Natural killer cell treated with Interleukin-12 subunit alpha and Interleukin-12 subunit beta and Interleukin-15 and Interleukin-18, amount 100 ng/mL, for 72 hours (primary cell): ENCODE measurements around the gene PSMD13. TPM values are rescaled to one million over a fixed set of nuclear protein-coding genes. Genes with fewer than 3 reads are reported as not detected.
"Not testable (repeated sequence)": the region's sequence is repeated elsewhere in the genome, so short reads cannot be mapped to it uniquely, and the experiment has no call there.

Experiments used
- ATAC-seq, 2 donors: fragments of 150-1000 bp; cut with Tn5 transposase in 1 of 2; sonication (Bioruptor Pico), chemical (Tn5 transposase) in 1 of 2; 2 replicates each; pipeline ENCODE4 v1.10.0; 2021
- DNase-seq: peaks from one replicate; pipeline ENCODE4 v3.0.0; 2022; ENCODE audit warnings: low spot score
- H3K27ac Mint-ChIP-seq, 2 donors: 1 replicate in 1 of 2; 2 replicates in 1 of 2; pipeline ENCODE4 v1.8.0; 2022; ENCODE audit warnings: mixed read lengths in 2 of 2, mild to moderate bottlenecking in 1 of 2, moderate library complexity in 1 of 2
- H3K27me3 Mint-ChIP-seq, 2 donors: 1 replicate in 1 of 2; 2 replicates in 1 of 2; pipeline ENCODE4 v1.8.0; 2022; ENCODE audit warnings: mixed read lengths in 2 of 2
- H3K36me3 Mint-ChIP-seq: one replicate; pipeline ENCODE4 v1.8.0; 2022; ENCODE audit warnings: mixed read lengths
- H3K4me1 Mint-ChIP-seq, 2 donors: 1 replicate in 1 of 2; 2 replicates in 1 of 2; pipeline ENCODE4 v1.8.0; 2022; ENCODE audit warnings: low read depth in 2 of 2, mixed read lengths in 2 of 2, mild to moderate bottlenecking in 1 of 2
- H3K4me3 Mint-ChIP-seq: one replicate; pipeline ENCODE4 v1.8.0; 2022; ENCODE audit warnings: mixed read lengths
- H3K9me3 Mint-ChIP-seq: 2 replicates; pipeline ENCODE4 v1.8.0; 2022; ENCODE audit warnings: mixed read lengths
- total RNA-seq, 2 donors: library from RNA; stranded (reverse); gene quantifications; one replicate each; pipeline ENCODE4 v1.2.3, GENCODE V29; 2022

Gene PSMD13
- total RNA-seq, 2 donors from 2014 or later, result 204 to 263 TPM

DNA sequence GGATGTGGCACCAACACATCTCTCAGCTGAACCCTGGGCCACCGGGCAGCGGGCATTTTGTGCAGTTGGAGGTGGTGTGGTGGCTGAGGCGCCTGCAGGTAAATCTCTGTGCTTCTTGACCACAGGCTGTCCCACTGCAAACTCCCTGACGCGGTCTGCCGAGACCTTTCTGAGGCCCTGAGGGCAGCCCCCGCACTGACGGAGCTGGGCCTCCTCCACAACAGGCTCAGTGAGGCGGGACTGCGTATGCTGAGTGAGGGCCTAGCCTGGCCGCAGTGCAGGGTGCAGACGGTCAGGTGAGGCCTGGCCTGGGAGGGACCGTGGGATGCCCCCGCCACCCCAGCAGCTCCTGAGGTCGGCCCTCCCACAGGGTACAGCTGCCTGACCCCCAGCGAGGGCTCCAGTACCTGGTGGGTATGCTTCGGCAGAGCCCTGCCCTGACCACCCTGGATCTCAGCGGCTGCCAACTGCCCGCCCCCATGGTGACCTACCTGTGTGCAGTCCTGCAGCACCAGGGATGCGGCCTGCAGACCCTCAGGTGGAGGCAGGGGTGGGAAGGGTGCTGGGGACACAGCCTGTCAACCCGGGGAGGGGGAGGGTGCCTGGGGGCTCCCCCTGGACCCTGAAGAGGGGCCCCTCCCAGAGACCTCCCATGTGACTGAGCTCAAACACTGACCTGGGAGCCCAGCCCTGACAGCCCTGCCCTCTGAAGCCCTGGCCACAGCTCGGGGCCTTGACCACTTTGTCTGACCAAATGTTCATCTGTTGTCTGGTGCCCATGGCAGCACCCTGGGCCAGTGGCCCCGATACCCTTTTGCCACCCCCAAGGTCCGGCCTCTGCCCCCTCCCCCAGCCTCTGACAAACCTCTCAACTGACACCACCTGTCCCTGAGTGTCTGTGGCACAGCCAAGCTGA lies 47.6 kb downstream of the PSMD13 start:
- peaks cover 17 to 38% of the 10 kb centered on the region in 2 donors for H3K4me1 Mint-ChIP-seq
- DNase-seq (peak; percentile 62), ATAC-seq (no peak)
- no peak overlapping the region for H3K4me3 Mint-ChIP-seq
- no peak overlapping the region for H3K27ac Mint-ChIP-seq
- no peaks in the 10 kb centered on the region for H3K9me3 Mint-ChIP-seq
- no peaks in the 10 kb centered on the region for H3K36me3 Mint-ChIP-seq
- H3K27me3 Mint-ChIP-seq, result peaks cover 20 to 33% of the 10 kb centered on the region in 2 donors

DNA sequence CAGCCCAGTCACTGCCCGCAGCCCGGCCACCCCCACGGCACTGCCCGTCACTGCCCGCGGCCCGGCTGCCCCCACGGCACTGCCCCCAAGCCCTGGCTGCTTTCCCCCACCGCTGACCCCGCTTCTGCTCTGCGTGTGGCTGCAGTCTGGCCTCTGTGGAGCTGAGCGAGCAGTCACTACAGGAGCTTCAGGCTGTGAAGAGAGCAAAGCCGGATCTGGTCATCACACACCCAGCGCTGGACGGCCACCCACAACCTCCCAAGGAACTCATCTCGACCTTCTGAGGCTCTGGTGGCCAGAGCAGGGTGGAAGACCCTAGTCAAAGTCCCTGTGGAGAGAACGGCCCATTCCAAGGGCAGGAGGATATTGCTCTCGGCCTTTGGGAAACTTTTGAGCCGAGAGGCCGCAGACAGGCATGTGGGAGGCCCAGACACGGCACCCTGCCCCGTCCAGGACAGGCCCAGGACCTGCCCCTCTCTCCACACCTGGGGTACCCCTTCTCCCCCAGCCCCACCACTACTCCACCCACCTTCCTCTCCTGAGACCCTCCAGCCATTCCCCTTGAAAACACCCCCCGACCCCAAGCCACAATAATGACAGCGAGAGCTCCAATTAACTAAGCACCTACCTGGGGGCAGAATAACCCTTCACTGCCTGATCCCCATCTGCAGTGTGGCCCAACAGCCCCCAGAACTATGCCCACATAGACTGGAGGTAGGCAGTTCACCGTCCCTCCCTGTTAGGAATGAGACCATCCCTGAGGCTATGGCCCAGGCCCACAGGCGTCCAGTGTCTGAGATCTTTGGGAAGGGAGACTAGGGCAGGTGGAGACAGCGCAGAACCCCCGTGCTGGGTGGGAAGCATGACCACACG lies 48.5 kb downstream of the PSMD13 start:
- H3K27me3 Mint-ChIP-seq, result peaks cover 20 to 33% of the 10 kb centered on the region in 2 donors
- no peaks in the 10 kb centered on the region for H3K36me3 Mint-ChIP-seq
- peaks cover 17 to 41% of the 10 kb centered on the region in 2 donors for H3K4me1 Mint-ChIP-seq
- ATAC-seq, result no peak
- no peak overlapping the region for H3K27ac Mint-ChIP-seq
- DNase-seq, result no peak
- no peak overlapping the region for H3K4me3 Mint-ChIP-seq
- H3K9me3 Mint-ChIP-seq, result no peaks in the 10 kb centered on the region

GRCh38 chr11:285894-286220 lies 49.1 kb downstream of the PSMD13 start:
- no peak overlapping the region for H3K4me3 Mint-ChIP-seq
- peaks cover 18 to 42% of the 10 kb centered on the region in 2 donors for H3K4me1 Mint-ChIP-seq
- H3K36me3 Mint-ChIP-seq, result no peaks in the 10 kb centered on the region
- H3K27me3 Mint-ChIP-seq, result peaks cover 20 to 33% of the 10 kb centered on the region in 2 donors
- ATAC-seq (no peak), DNase-seq (no peak)
- no peaks in the 10 kb centered on the region for H3K9me3 Mint-ChIP-seq
- H3K27ac Mint-ChIP-seq, result no peak overlapping the region

GRCh38 chr11:286977-287820 lies 50.4 kb downstream of the PSMD13 start:
- DNase-seq, ATAC-seq, H3K9me3 Mint-ChIP-seq, H3K36me3 Mint-ChIP-seq: not testable (repeated sequence)
- Mint-ChIP-seq H3K27ac (peak overlapping the region; percentile 51 to 68), H3K27me3 (peaks cover 13 to 25% of the 10 kb centered on the region in 2 donors), H3K4me1 (peaks cover 19 to 36% of the 10 kb centered on the region in 2 donors), H3K4me3 (peak overlapping the region; percentile 90)

DNA sequence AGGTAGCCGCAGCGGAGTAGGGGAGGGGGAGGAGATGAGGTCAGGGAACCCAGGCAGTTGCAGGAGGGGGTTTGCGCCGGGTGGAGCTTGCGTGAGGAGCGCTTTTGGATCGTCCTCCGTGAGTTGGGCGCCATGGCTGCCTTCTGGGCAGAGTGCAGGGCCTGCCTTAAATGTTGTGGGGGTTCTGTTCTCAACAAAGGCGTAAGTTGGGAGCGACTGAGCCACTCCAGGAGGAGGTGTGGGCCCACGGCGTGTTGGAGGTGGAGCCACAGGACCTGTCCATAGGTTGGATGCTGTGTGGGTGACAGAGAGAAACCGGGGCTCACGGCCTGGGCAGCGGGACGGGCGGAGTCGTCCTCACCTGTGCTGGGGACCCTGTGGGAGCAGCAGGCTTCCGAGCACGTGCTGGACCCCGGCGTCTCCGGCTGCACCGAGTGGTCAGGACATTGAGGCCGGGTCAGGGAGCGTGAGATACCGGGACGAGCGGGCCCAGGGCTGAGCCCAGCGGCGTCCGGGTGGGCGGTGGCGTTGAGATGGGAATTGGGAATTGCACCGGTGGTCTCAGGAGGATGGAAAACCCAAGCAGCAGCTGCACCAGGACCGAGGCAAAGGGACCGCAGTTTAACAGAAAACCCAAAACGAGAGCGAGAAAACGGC lies 51.2 kb downstream of the PSMD13 start:
- no peaks in the 10 kb centered on the region for H3K36me3 Mint-ChIP-seq
- peak; percentile 49 for DNase-seq
- H3K27ac Mint-ChIP-seq, result peak overlapping the region; percentile 51 to 68
- H3K4me3 Mint-ChIP-seq, result peak overlapping the region; percentile 90
- H3K9me3 Mint-ChIP-seq, result no peaks in the 10 kb centered on the region
- H3K27me3 Mint-ChIP-seq, result peaks cover 5 to 19% of the 10 kb centered on the region in 2 donors
- peaks cover 19 to 29% of the 10 kb centered on the region in 2 donors for H3K4me1 Mint-ChIP-seq
- ATAC-seq, result no peak

DNA sequence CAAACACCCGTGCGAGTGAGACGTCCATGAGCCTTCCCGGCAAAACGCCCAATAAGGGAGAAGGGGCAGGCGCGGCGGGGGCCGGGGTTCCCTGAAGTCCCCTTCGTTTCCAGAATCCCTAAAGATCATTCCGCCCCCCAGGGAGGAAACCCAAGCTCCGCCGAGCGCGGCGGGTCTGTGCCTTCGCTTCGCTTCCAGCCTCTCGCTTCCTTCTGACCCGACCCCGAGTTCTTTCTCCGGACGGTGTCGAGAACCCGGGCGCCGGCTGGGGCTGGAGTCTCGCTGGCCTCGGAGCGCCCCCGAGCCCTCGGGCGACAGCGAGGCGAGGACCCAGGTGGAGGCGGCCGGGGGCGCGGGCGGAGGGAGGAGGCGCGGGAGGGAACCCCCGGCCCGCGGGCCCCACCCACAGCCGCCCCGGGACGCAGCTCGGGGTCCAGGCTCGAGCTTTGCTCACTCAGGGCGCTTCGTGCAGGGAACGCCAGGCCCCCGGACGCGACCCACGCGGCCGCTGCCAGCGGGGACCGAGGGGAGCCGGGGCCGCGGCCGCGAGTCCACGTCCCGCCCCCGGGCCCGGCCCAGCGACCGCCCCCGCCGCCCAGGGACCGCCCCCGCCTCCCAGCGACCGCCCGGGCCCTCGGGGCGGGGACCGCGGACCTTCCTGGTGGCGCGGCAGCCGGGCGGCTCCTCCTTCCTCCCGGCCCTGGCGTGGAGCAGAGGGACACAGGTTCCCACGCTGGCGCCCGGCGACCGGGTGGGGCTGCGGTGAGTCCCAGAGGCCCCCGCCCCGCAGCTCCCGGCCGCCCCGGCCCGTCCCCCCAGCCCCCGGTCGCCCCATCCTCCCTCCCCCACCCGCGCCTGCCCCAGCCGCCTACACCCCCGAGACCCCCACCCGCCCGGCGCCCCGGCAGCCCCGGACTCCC lies 52.0 kb downstream of the PSMD13 start, which contains the start of gene PGGHG:
Gene PGGHG, plus strand, starts transcription at position 649 of the 920 bp plus-strand sequence. CDS start 691 bp downstream, outside the sequence.
- H3K4me3 Mint-ChIP-seq, result peak within 1 kb of the TSS; percentile 90
- peak within 1 kb of the TSS; percentile 51 to 68 for H3K27ac Mint-ChIP-seq
- peaks cover 2 to 16% of the 10 kb centered on the region in 2 donors for H3K27me3 Mint-ChIP-seq
- peaks cover 15 to 24% of the 10 kb centered on the region in 2 donors for H3K4me1 Mint-ChIP-seq
- ATAC-seq (peak; percentile 86 to 92), DNase-seq (peak; percentile 85)
- H3K36me3 Mint-ChIP-seq, result no peaks in the 10 kb centered on the region
- H3K9me3 Mint-ChIP-seq, result no peaks in the 10 kb centered on the region

DNA sequence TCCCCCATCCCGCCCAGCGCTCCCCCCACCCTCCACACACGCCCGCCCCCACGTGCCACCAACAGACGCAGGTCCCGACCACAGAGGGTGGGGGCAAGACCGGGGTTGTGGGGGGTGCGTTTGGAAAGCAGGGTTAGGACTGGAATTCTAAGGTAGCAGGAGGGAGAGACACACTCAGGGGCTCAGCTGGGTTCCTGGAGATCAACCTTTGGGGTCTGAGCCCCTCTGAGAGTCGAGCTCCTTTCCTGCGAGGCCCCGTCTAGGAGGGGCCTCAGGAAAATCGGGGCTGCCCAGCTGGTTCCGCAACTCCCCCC lies 52.6 kb downstream of the PSMD13 start:
- ATAC-seq (peak in 1 of 2 donors; percentile 1), DNase-seq (peak; percentile 56)
- H3K27me3 Mint-ChIP-seq, result peaks cover 0 to 15% of the 10 kb centered on the region in 2 donors
- H3K27ac Mint-ChIP-seq, result no peak overlapping the region
- peaks cover 13 to 23% of the 10 kb centered on the region in 2 donors for H3K4me1 Mint-ChIP-seq
- no peaks in the 10 kb centered on the region for H3K9me3 Mint-ChIP-seq
- peak overlapping the region; percentile 59 for H3K4me3 Mint-ChIP-seq
- H3K36me3 Mint-ChIP-seq, result no peaks in the 10 kb centered on the region

DNA sequence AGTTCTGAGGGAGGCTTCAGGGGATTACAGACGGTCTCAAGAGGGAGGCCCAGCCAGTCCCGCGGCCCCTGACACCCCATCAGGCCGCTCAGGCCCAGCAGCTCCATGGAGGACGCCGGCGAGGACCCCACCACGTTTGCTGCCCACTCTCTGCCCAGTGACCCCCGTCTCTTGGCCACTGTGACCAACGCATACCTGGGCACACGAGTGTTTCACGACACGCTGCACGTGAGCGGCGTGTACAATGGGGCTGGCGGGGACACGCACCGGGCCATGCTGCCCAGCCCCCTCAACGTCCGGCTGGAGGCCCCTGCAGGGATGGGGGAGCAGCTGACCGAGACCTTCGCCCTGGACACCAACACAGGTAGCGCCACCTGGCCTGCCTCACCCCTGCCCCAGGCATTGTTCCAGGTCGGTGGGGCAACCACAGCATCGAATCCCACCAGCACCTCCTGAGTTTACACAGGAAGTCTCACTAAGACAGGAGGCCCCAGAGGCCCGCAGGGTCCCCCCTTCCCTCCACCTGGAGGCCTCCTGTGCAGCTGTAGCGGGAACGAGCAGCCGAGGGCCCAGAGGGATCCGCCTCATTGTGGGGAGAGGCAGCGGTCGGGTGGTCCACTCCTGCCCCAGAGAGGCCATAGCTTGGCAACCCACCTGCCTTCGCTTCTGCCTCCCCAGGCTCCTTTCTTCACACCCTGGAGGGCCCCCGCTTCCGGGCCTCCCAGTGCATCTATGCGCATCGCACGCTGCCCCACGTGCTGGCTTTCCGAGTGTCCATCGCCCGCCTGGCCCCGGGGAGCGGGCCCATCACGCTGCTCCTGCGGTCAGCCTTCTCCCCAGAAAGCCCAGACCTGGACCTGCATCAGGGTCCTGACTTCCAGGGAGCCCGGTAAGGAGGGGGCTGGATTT lies 53.2 kb downstream of the PSMD13 start:
- DNase-seq (peak; percentile 53), ATAC-seq (no peak)
- peaks cover 13 to 22% of the 10 kb centered on the region in 2 donors for H3K4me1 Mint-ChIP-seq
- peaks cover 0 to 14% of the 10 kb centered on the region in 2 donors for H3K27me3 Mint-ChIP-seq
- H3K27ac Mint-ChIP-seq, result no peak overlapping the region
- no peaks in the 10 kb centered on the region for H3K36me3 Mint-ChIP-seq
- H3K4me3 Mint-ChIP-seq, result peak overlapping the region; percentile 59
- H3K9me3 Mint-ChIP-seq, result no peaks in the 10 kb centered on the region

GRCh38 chr11:290621-291231 lies 54.0 kb downstream of the PSMD13 start:
- Mint-ChIP-seq H3K27ac (no peak overlapping the region), H3K9me3 (no peaks in the 10 kb centered on the region), H3K4me3 (peak overlapping the region; percentile 59), H3K4me1 (peaks cover 13 to 21% of the 10 kb centered on the region in 2 donors), H3K27me3 (peaks cover 0 to 12% of the 10 kb centered on the region in 2 donors), H3K36me3 (no peaks in the 10 kb centered on the region)
- DNase-seq, result peak; percentile 57
- no peak for ATAC-seq

DNA sequence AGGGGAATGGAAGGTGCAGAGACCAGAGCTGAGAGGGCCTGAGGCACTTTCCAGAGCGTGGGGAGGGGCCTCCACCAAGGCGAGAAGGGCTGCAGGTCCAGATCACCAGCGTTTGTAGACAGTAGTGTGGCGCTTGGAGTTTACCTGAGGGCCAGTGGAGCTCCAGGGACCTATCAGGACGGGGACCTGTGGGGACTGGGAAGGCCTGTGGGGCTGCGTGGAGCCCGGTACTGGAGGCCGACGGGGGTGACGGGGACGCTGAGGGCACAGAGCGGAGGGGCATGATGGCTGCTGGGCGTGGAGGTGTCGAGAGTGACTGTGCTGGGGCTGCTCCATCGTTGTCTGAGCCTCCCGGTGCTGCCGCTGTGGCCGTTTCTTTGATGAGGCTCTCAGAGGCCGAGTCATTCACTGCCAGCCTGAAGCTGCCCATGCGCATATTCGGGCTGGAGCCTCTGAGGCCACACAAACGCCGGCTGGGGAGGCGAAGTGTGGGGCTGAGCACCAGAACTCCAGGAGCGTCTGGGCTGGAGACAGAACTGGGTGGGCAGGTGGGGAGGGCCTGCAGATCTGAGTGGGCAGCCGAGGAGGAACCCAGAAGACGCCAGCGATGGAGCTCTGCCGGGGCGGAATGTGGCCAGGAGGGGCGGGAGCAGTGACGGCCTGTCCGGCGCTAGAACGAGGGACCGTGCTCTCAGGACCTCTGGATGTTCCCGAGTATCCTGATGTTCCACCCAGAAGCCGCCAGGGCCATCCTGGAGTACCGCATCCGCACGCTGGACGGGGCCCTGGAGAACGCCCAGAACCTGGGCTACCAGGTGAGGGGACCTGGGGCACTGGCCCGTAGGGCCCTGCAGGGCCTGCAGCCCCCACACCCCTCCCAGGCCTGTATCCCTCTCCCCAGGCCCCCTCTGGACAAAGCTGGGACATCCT lies 54.8 kb downstream of the PSMD13 start:
- no peak for ATAC-seq
- H3K4me1 Mint-ChIP-seq, result peaks cover 13 to 21% of the 10 kb centered on the region in 2 donors

More for the DNA sequence above, 54.8 kb downstream of the PSMD13 start:
- no peaks in the 10 kb centered on the region for H3K9me3 Mint-ChIP-seq
- no peak overlapping the region for H3K4me3 Mint-ChIP-seq
- H3K27ac Mint-ChIP-seq, result no peak overlapping the region
- peaks cover 0 to 7% of the 10 kb centered on the region in 2 donors for H3K27me3 Mint-ChIP-seq
- DNase-seq, result peak; percentile 56
- H3K36me3 Mint-ChIP-seq, result no peaks in the 10 kb centered on the region
